ENCODE data around the gene SH3BP5L.
"Not testable (repeated sequence)": the region's sequence is repeated elsewhere in the genome, so short reads cannot be mapped to it uniquely, and the experiment has no call there.

Gene SH3BP5L

GRCh38 chr1:248791010-248791409, 34.7 kb downstream of the SH3BP5L start:
- Histone ChIP-seq H3K27me3 (no peaks in the 10 kb centered on the region), H3K9me3 (replicated peaks in 1 of 11) (peaks cover 19 to 40% (median 27%) of the 10 kb centered on the region in 11 experiments), H3K4me3 (0 out of 20 replicates have a peak overlapping the region, but pooled peaks of 1 of the 10 experiments have one; percentile 17), H3K4me2 (peak overlapping the region; percentile 59 to 82 (median 75)), H3K36me3 (0 out of 22 replicates have a peak, but pooled peaks cover 0 to 4% (median 0%) of the 10 kb centered on the region in 11 experiments), H3K27ac (peak overlapping the region in 8 of 11 experiments; percentile 69 to 84 (median 80); a peak in 18 of 22 replicates), H3K9ac (no peak overlapping the region), H3K4me1 (peaks cover 57 to 86% (median 81%) of the 10 kb centered on the region in 10 experiments), H4K20me1 (no peaks in the 10 kb centered on the region)
- no peak for TF ChIP-seq Cebpa-rat (IDR thresholded peaks at IDR 0.05)

GRCh38 chr1:248790456-248790855, 35.3 kb downstream of the SH3BP5L start:
- Histone ChIP-seq H3K36me3 (0 out of 22 replicates have a peak, but pooled peaks cover 0 to 4% (median 0%) of the 10 kb centered on the region in 11 experiments), H3K27me3 (no peaks in the 10 kb centered on the region), H3K4me3 (0 out of 20 replicates have a peak overlapping the region, but pooled peaks of 1 of the 10 experiments have one; percentile 17), H4K20me1 (no peaks in the 10 kb centered on the region), H3K9me3 (replicated peaks in 1 of 11) (peaks cover 14 to 34% (median 22%) of the 10 kb centered on the region in 11 experiments), H3K9ac (no peak overlapping the region), H3K4me2 (peak overlapping the region in 8 of 11 experiments; percentile 69 to 79 (median 76); a peak in 12 of 22 replicates), H3K4me1 (peaks cover 63 to 91% (median 87%) of the 10 kb centered on the region in 10 experiments), H3K27ac (peak overlapping the region in 5 of 11 experiments; percentile 72 to 84 (median 81); a peak in 8 of 22 replicates)
- TF ChIP-seq Cebpa-rat (IDR thresholded peaks at IDR 0.05): no peak

GRCh38 chr1:248789337-248789736, 36.4 kb downstream of the SH3BP5L start:
- Histone ChIP-seq H3K4me2 (peak overlapping the region in 8 of 11 experiments; percentile 72 to 87 (median 79); a peak in 14 of 22 replicates), H3K4me1 (peaks cover 66 to 100% (median 93%) of the 10 kb centered on the region in 10 experiments), H3K9me3 (replicated peaks in 1 of 11) (peaks cover 3 to 23% (median 11%) of the 10 kb centered on the region in 11 experiments)
- not testable (repeated sequence) for H4K20me1 ChIP-seq, H3K27me3 ChIP-seq, H3K4me3 ChIP-seq, H3K27ac ChIP-seq, H3K36me3 ChIP-seq, H3K9ac ChIP-seq

GRCh38 chr1:248788327-248788726, 37.4 kb downstream of the SH3BP5L start:
- Histone ChIP-seq H3K27me3 (no peaks in the 10 kb centered on the region), H3K9ac (no peak overlapping the region), H3K27ac (peak overlapping the region in 2 of 11 experiments; percentile 17 to 23; a peak in 3 of 22 replicates), H3K9me3 (replicated peaks in 1 of 11) (peaks cover 0 to 20% (median 8%) of the 10 kb centered on the region in 11 experiments; a peak in 7 of 22 replicates), H3K36me3 (no peaks in the 10 kb centered on the region), H4K20me1 (no peaks in the 10 kb centered on the region), H3K4me3 (no peak overlapping the region), H3K4me2 (peak overlapping the region in 10 of 11 experiments; percentile 3 to 87 (median 76); a peak in 18 of 22 replicates), H3K4me1 (peaks cover 57 to 100% (median 90%) of the 10 kb centered on the region in 10 experiments)
- no peak for TF ChIP-seq Cebpa-rat (IDR thresholded peaks at IDR 0.05)

GRCh38 chr1:248787430-248787829, 38.3 kb downstream of the SH3BP5L start:
- Histone ChIP-seq H3K4me1 (peaks cover 49 to 99% (median 85%) of the 10 kb centered on the region in 10 experiments), H4K20me1 (no peaks in the 10 kb centered on the region), H3K27ac (peak overlapping the region in 7 of 11 experiments; percentile 34 to 60 (median 46); a peak in 12 of 22 replicates), H3K4me3 (peak overlapping the region in 2 of 10 experiments; percentile 1 to 9; a peak in 2 of 20 replicates), H3K4me2 (peak overlapping the region; percentile 32 to 87 (median 74)), H3K9ac (peak overlapping the region in 3 of 11 experiments; percentile 6 to 9 (median 9); a peak in 1 of 22 replicates), H3K27me3 (no peaks in the 10 kb centered on the region), H3K36me3 (no peaks in the 10 kb centered on the region), H3K9me3 (replicated peaks in 1 of 11) (peaks cover 0 to 23% (median 10%) of the 10 kb centered on the region in 11 experiments; a peak in 13 of 22 replicates)
- no peak for TF ChIP-seq Cebpa-rat (IDR thresholded peaks at IDR 0.05)

- peak in 1 of 11 experiments; percentile 47; a peak in 1 of 22 replicates for TF ChIP-seq Cebpa-rat (IDR thresholded peaks at IDR 0.05)
- H3K27me3 ChIP-seq: no peaks in the 10 kb centered on the region
These were observed 39.6 kb downstream of the SH3BP5L start for GRCh38 chr1:248786156-248786555.

GRCh38 chr1:248783367-248783766, 42.3 kb downstream of the SH3BP5L start:
- H3K36me3 ChIP-seq: peaks cover 0 to 5% (median 0%) of the 10 kb centered on the region in 11 experiments; a peak in 1 of 22 replicates
- H3K4me1 ChIP-seq: peaks cover 32 to 61% (median 48%) of the 10 kb centered on the region in 10 experiments
- H3K27me3 ChIP-seq: no peaks in the 10 kb centered on the region
- no peak overlapping the region for H3K27ac ChIP-seq
- no peak overlapping the region for H3K9ac ChIP-seq
- no peaks in the 10 kb centered on the region for H4K20me1 ChIP-seq
- H3K9me3 ChIP-seq (replicated peaks in 1 of 11): peaks cover 28 to 52% (median 43%) of the 10 kb centered on the region in 11 experiments
- no peak for TF ChIP-seq Cebpa-rat (IDR thresholded peaks at IDR 0.05)
- no peak overlapping the region for H3K4me3 ChIP-seq
- H3K4me2 ChIP-seq: peak overlapping the region in 6 of 11 experiments; percentile 7 to 87 (median 21); a peak in 8 of 22 replicates

More at GRCh38 chr1:248786156-248786555, 39.6 kb downstream of the SH3BP5L start:
- Histone ChIP-seq H4K20me1 (no peaks in the 10 kb centered on the region), H3K9ac (no peak overlapping the region), H3K4me1 (peaks cover 36 to 88% (median 72%) of the 10 kb centered on the region in 10 experiments), H3K36me3 (peaks cover 0 to 3% (median 0%) of the 10 kb centered on the region in 11 experiments; a peak in 1 of 22 replicates), H3K4me2 (peak overlapping the region; percentile 32 to 87 (median 74); a peak in 20 of 22 replicates), H3K4me3 (no peak overlapping the region), H3K9me3 (replicated peaks in 1 of 11) (peaks cover 9 to 32% (median 21%) of the 10 kb centered on the region in 11 experiments), H3K27ac (peak overlapping the region in 7 of 11 experiments; percentile 34 to 60 (median 44); a peak in 10 of 22 replicates)

GRCh38 chr1:248782416-248783141, 43.1 kb downstream of the SH3BP5L start:
- Histone ChIP-seq H4K20me1 (no peaks in the 10 kb centered on the region), H3K4me2 (peak overlapping the region in 2 of 11 experiments; percentile 6 to 7; a peak in 3 of 22 replicates), H3K27ac (no peak overlapping the region), H3K9ac (no peak overlapping the region), H3K9me3 (replicated peaks in 1 of 11) (peaks cover 34 to 59% (median 51%) of the 10 kb centered on the region in 11 experiments), H3K27me3 (no peaks in the 10 kb centered on the region), H3K36me3 (peaks cover 0 to 5% (median 0%) of the 10 kb centered on the region in 11 experiments; a peak in 2 of 22 replicates), H3K4me1 (peaks cover 25 to 53% (median 40%) of the 10 kb centered on the region in 10 experiments), H3K4me3 (no peak overlapping the region)
- TF ChIP-seq Cebpa-rat (IDR thresholded peaks at IDR 0.05): no peak

All from BLaER1 treated with 17β-estradiol and CSF1 and Interleukin-3, amounts not matched to agents 10 nM and 100 nM (cell line).